ENCODE measurements around the gene LCN10. TPM values are rescaled to one million over a fixed set of nuclear protein-coding genes. Genes with fewer than 3 reads are reported as not detected.

LCN10 gene
- total and polyA plus RNA-seq, 2 of the 13 experiments (the other 11 are each of a cell fraction or from before 2014, with no cell fraction given), result 0.53 to 0.61 TPM

GRCh38 chr9:136697146-136697820 is 45.5 kb downstream of the LCN10 start (continued):
- TF ChIP-seq RXRB (CRISPR knock-in tag; IDR thresholded peaks at IDR 0.05; ENCODE audit: borderline replicate concordance) (peak; percentile 83), XRCC5 (optimal IDR thresholded peaks at IDR 0.05; ENCODE audit: low read length) (no peak), HOXA9 (CRISPR knock-in tag; IDR thresholded peaks at IDR 0.05; ENCODE audit: borderline replicate concordance) (peak; percentile 44; the same call in 1 of the 2 replicates), TEAD2 (CRISPR knock-in tag; IDR thresholded peaks at IDR 0.05) (no peak), ZMYM2 (CRISPR knock-in tag; IDR thresholded peaks at IDR 0.05) (peak; percentile 92), HOXA7 (CRISPR knock-in tag; IDR thresholded peaks at IDR 0.05) (no peak), ZFYVE20 (CRISPR knock-in tag; IDR thresholded peaks at IDR 0.05; ENCODE audit: borderline replicate concordance, low read depth) (no peak), SYNCRIP (IDR thresholded peaks at IDR 0.05; ENCODE audit: insufficient read depth, low read depth, low read length) (no peak), SIN3B (IDR thresholded peaks at IDR 0.05; ENCODE audit: low read length) (no peak), THYN1 (CRISPR knock-in tag; IDR thresholded peaks at IDR 0.05; ENCODE audit: borderline replicate concordance, low read depth) (no peak), RARA (CRISPR knock-in tag; IDR thresholded peaks at IDR 0.05) (peak; percentile 82), PCBP2 (optimal IDR thresholded peaks at IDR 0.05; ENCODE audit: low read depth, low read length, poor library complexity, severe bottlenecking) (peak; percentile 87), ATF6 (CRISPR knock-in tag; conservative IDR thresholded peaks at IDR 0.05) (no peak), ZNF776 (CRISPR knock-in tag; IDR thresholded peaks at IDR 0.05) (no peak), ZFY (CRISPR knock-in tag; IDR thresholded peaks at IDR 0.05) (peak; percentile 39; the same call in 1 of the 2 replicates), KLF11 (CRISPR knock-in tag; IDR thresholded peaks at IDR 0.05) (no peak), POGZ (CRISPR knock-in tag; IDR thresholded peaks at IDR 0.05) (no peak), BRCA1 (CRISPR knock-in tag; IDR thresholded peaks at IDR 0.05) (no peak), CEBPG (CRISPR knock-in tag; IDR thresholded peaks at IDR 0.05) (no peak), HHEX (CRISPR knock-in tag; IDR thresholded peaks at IDR 0.05) (no peak), SAP130 (CRISPR knock-in tag; IDR thresholded peaks at IDR 0.05; ENCODE audit: low read depth) (peak; percentile 65), ZBTB14 (CRISPR knock-in tag; IDR thresholded peaks at IDR 0.05) (no peak), CSRNP1 (CRISPR knock-in tag; IDR thresholded peaks at IDR 0.05) (no peak), BORCS8-MEF2B (CRISPR knock-in tag; IDR thresholded peaks at IDR 0.05) (peak; percentile 41; the same call in 1 of the 2 replicates), DRAP1 (CRISPR knock-in tag; IDR thresholded peaks at IDR 0.05) (no peak), ZBTB3 (CRISPR knock-in tag; IDR thresholded peaks at IDR 0.05; ENCODE audit: borderline replicate concordance, low read depth) (no peak), ZNF180 (CRISPR knock-in tag; IDR thresholded peaks at IDR 0.05; ENCODE audit: borderline replicate concordance, low read depth) (no peak)
